Stimulated activated CD4-positive, alpha-beta T cell treated with anti-CD3 and anti-CD28 coated beads, Interleukin-15, amount 100 ng/mL, for 1 hour (primary cell): ENCODE data around the gene LIN28B.

Experiments
- DNase-seq, 2 donors: peaks; one replicate each; pipeline ENCODE4 v3.0.0-alpha.2; 2020; ENCODE audit warnings: low read depth in 1 of 2, low spot score in 1 of 2

Gene LIN28B

GRCh38 chr6:105108631-105109262 is 151.8 kb downstream of the LIN28B start:
- no peak for DNase-seq

GRCh38 chr6:105109955-105110895 is 153.3 kb downstream of the LIN28B start:
- DNase-seq: no peak

GRCh38 chr6:105111105-105111504 is 154.2 kb downstream of the LIN28B start:
- DNase-seq: no peak

GRCh38 chr6:105111871-105112270 is 155.0 kb downstream of the LIN28B start:
- no peak for DNase-seq

- no peak for DNase-seq
Measured at GRCh38 chr6:105112577-105112976, 155.7 kb downstream of the LIN28B start.

- no peak for DNase-seq
Measured at GRCh38 chr6:105113422-105113821, 156.5 kb downstream of the LIN28B start.

GRCh38 chr6:105116150-105116549 is 159.2 kb downstream of the LIN28B start:
- no peak for DNase-seq

- DNase-seq: no peak
Measured at GRCh38 chr6:105120570-105120969, 163.7 kb downstream of the LIN28B start.

- no peak for DNase-seq
Measured at GRCh38 chr6:105121981-105122380, 165.1 kb downstream of the LIN28B start.

GRCh38 chr6:105122717-105123116 is 165.8 kb downstream of the LIN28B start:
- DNase-seq: no peak
